Measurements from ENCODE around the gene PTPRE.

Gene PTPRE

GRCh38 chr10:128048819-128049210, 141.9 kb downstream of the PTPRE start:
- no peak for DNase-seq

GRCh38 chr10:128049226-128050120, 142.6 kb downstream of the PTPRE start:
- DNase-seq: no peak

- no peak for DNase-seq
Measured at GRCh38 chr10:128050121-128050516, 143.2 kb downstream of the PTPRE start.

DNA sequence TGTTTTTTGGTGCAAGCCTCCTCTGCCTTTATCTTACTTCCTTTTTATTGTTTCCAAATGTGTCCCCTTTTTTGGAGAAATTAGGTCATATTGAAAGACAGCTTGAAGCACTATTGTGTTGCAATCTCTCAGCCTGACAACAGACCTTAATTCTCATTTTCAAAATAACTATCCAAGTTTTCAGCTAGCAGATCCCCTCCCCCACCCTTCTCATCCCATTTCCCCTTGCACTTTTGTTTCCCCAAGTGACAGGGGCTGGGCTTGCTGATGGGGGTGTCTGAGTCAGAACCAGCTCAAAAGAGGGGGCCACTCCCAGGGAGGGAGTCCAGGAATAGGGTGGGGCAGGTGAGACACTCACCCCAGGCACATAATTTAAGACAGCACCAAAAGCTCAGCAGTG, 144.0 kb downstream of the PTPRE start:
- no peak for DNase-seq

- DNase-seq: no peak
Measured at GRCh38 chr10:128051548-128051947, 144.6 kb downstream of the PTPRE start.

DNA sequence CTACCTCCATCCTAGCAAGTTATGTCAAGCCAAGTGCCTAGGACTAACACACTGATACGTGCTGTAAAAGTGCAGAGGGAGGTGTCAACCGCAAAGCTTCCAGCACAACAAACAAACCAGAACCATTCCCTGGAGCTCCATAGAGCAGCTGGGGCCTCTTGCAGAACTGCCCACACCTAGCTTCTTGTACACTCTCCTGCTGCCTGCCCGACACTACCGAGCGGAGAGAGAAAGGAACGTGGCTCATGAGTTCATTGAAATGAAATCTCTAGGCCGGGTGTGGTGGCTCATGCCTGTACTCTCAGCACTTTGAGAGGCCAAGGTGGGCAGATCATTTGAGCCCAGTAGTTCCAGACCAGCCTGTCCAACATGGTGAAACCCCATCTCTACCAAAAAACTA, 145.8 kb downstream of the PTPRE start:
- DNase-seq: no peak

- no peak for DNase-seq
Measured at GRCh38 chr10:128053356-128053755, 146.5 kb downstream of the PTPRE start.

GRCh38 chr10:128054163-128054970, 147.5 kb downstream of the PTPRE start:
- no peak for DNase-seq

DNA sequence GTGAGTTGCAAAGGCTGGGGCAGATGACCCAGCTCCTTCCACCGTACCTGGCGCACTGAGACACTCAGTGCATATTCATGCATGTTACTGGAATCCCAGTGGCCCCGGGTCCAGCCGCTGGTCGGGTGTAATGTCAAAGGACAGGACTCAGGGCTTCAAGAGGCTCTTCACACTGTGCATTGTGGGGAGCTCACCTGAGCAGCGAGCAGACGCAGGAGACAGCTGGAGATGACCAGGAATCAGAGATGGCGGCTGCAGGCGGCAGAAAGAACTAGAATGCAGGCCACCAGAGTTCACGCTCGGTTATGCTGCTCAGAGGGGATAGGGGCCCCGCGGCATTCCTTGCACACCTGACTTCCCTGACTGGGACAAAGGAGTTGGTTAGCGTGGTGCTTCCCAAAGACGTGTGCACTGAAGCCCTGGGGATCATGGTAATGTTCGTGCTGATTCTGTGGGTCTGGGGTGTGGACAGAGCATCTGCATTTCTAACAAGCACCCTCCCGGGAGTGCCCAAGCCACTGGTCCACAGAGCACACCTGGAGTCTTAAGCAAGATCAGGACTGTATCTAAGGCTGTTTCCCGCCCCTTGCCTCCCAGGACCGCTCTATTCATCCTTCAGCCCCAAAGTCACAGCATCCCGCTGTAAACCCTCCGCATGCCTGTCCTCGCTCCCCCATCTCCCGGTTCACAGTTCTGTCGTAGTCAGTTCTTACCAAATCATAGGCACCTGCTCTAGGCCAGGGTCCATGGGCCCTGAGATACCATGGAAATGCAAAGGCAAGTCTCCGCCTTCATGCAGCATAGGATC, 148.4 kb downstream of the PTPRE start:
- no peak for DNase-seq

GRCh38 chr10:128056303-128057050, 149.6 kb downstream of the PTPRE start:
- DNase-seq: no peak

DNA sequence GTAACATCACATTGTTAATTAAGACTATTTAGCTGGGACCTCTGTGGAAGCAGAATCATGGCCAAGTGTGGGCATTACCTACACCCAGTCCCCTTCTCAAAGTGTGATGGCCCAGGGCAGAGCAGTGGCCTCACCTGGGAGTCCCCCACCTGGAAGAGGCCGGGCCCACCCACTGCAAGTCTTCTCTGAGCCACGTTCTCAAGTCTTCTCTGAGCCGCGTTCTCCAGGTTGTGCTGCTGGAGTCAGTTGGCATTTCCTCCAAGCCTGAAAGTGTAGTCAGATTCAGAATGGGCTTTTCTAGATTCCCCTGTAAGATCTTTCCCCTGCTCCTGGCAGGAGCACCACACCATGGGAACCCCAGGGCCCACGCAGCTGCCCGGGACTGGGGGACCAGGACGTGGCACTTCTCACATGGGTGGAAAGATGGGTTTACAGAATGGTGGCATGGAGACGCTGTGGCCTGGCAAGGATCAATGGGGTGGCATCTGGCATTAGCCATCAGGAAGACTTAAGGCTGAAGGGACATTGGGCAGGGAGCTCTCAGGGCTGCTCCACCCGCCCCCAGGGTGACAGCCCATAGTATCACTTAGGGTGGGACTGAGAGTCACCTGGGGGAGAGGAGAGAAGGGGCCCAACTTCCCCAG, 151.3 kb downstream of the PTPRE start:
- no peak for DNase-seq

DNA sequence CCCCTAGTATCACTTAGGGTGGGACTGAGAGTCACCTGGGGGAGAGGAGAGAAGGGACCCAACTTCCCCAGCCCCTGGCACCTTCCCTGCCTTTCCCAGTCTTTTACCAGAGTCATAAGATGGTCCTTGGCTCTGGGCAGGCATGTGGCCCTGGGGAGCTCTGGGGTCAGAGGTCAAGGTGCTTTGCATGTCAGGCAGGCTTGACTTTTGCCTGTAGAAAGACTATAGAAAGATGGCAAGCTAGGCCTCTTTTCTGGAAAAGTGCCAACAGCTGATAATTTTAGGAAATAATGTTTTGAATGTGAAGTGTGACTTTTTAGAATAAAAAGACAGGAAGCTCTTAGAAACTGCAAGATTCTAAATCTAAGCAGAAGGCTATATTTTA, 151.8 kb downstream of the PTPRE start:
- no peak for DNase-seq

DNA sequence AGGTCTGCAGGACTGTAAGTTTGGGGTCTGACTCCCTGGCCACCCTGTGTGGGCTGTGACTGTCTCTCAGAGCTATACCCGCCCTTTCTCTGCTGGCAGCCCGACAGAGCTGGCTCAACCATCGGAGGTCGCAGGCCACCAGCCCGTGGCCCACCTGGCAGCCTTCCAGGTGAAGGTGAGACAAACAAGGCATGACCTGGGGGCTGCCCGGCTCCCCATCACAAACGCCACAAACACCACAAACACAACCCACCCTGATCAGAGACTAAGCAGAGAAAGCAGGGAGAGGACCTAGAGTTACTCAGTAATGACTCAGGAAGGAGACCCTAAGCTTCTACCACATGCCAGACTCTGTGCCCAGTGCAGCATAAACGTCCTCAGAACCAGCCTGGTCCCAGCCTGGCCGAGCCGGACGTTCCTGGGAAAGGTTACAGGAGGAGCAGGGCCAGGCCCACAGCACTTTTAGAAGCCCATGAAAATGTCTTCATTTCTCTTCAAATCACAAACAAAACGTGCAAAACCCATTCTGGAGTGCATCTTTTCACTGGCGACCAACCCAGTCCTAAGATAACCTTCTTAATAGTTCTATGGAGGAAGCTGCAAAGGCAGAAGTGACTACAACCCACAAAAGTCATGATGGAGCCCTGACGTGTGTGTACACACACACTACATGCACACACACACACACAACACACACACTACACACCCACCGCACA, 152.5 kb downstream of the PTPRE start:
- no peak for DNase-seq

GRCh38 chr10:128059982-128060293, 153.0 kb downstream of the PTPRE start:
- no peak for DNase-seq

GRCh38 chr10:128060341-128061250, 153.7 kb downstream of the PTPRE start:
- no peak for DNase-seq

- no peak for DNase-seq
Measured at GRCh38 chr10:128061306-128062300, 154.7 kb downstream of the PTPRE start.

- no peak for DNase-seq
Measured at GRCh38 chr10:128062331-128062880, 155.5 kb downstream of the PTPRE start.

GRCh38 chr10:128062881-128063563, 156.1 kb downstream of the PTPRE start:
- DNase-seq: peak; percentile 51 to 55

Data from stimulated activated CD4-positive, alpha-beta T cell treated with anti-CD3 and anti-CD28 coated beads, Interleukin-2, amount 100 ng/mL, for 24 hours (primary cell).